GM12872 (cell line): ENCODE data around the gene TGFB2.

Experiments
- CTCF ChIP-seq: IDR thresholded peaks from 3 replicates; pipeline ENCODE4 v1.5.1; 2011; ENCODE audit warnings: low read depth, mild to moderate bottlenecking, low read length, moderate library complexity; ENCODE audit not compliant: insufficient read depth

Gene TGFB2

GRCh38 chr1:218408942-218409341 lies 63.8 kb downstream of the TGFB2 start:
- TF ChIP-seq CTCF = no peak

GRCh38 chr1:218409946-218410510 lies 64.9 kb downstream of the TGFB2 start:
- TF ChIP-seq CTCF = no peak

GRCh38 chr1:218411101-218411500 lies 66.0 kb downstream of the TGFB2 start:
- TF ChIP-seq CTCF = no peak

GRCh38 chr1:218412171-218412570 lies 67.0 kb downstream of the TGFB2 start:
- TF ChIP-seq CTCF = no peak

- TF ChIP-seq CTCF = no peak
Observed at GRCh38 chr1:218413179-218413578, 68.0 kb downstream of the TGFB2 start.

- TF ChIP-seq CTCF = no peak
Observed at GRCh38 chr1:218414060-218414728, 69.1 kb downstream of the TGFB2 start.

- TF ChIP-seq CTCF = no peak
Observed at GRCh38 chr1:218415726-218416125, 70.6 kb downstream of the TGFB2 start.
